CD4-positive, CD25-positive, alpha-beta regulatory T cell (primary cell): ENCODE measurements around the gene CENPT. TPM values are rescaled to one million over a fixed set of nuclear protein-coding genes. Genes with fewer than 3 reads are reported as not detected.
A peak's percentile ranks its signal among the peaks of the same experiment; 100 is the strongest.
"Not testable (repeated sequence)": the region's sequence is repeated elsewhere in the genome, so short reads cannot be mapped to it uniquely, and the experiment has no call there.

Experiments used
- ATAC-seq, 2 donors: fragments of 150-1000 bp; cut with Tn5 transposase; one replicate each; pipeline ENCODE4 v1.10.0; 2021; ENCODE audit warnings: low read depth in 2 of 2, moderate number of reproducible peaks in 2 of 2, moderate library complexity in 1 of 2
- DNase-seq, 3 donors: peaks; one replicate each; pipeline versions ENCODE4 v3.0.0 to v3.0.0-alpha.2; 2012 to 2022; ENCODE audit warnings: mixed read lengths in 1 of 3
- H3K27ac ChIP-seq: one replicate; pipeline ENCODE4 v1.7.0; 2013; ENCODE audit warnings: mild to moderate bottlenecking, low read length; ENCODE audit not compliant: insufficient read depth, poor library complexity, severe bottlenecking
- H3K27me3 ChIP-seq: one replicate; pipeline ENCODE4 v1.7.0; 2013; ENCODE audit warnings: low read length; ENCODE audit not compliant: control insufficient read depth, insufficient read depth
- H3K36me3 ChIP-seq: one replicate; pipeline ENCODE4 v1.7.0; 2013; ENCODE audit warnings: mild to moderate bottlenecking, low read length, moderate library complexity; ENCODE audit not compliant: control insufficient read depth, insufficient read depth
- H3K4me1 ChIP-seq: 2 replicates; pipeline ENCODE4 v1.7.0; 2013; ENCODE audit warnings: mild to moderate bottlenecking, low read length; ENCODE audit not compliant: insufficient read depth, control insufficient read depth, poor library complexity, severe bottlenecking
- H3K4me3 ChIP-seq: one replicate; pipeline ENCODE4 v1.7.0; 2013; ENCODE audit warnings: low read depth, mild to moderate bottlenecking, low read length, moderate library complexity
- H3K9me3 ChIP-seq, 2 experiments: 1 replicate in 1 of 2; 2 replicates in 1 of 2; pipeline ENCODE4 v1.7.0; 2013; ENCODE audit warnings: low read length in 2 of 2, mild to moderate bottlenecking in 1 of 2, moderate library complexity in 1 of 2; ENCODE audit not compliant: control insufficient read depth in 2 of 2
- H3K27ac Mint-ChIP-seq, 3 donors: one replicate each; pipeline ENCODE4 v1.8.0; 2020 to 2022; ENCODE audit warnings: mild to moderate bottlenecking in 3 of 3, mixed read lengths in 3 of 3, moderate library complexity in 2 of 3
- H3K27me3 Mint-ChIP-seq: one replicate; pipeline ENCODE4 v1.8.0; 2022; ENCODE audit warnings: mild to moderate bottlenecking, mixed read lengths
- H3K36me3 Mint-ChIP-seq: one replicate; pipeline ENCODE4 v1.8.0; 2020; ENCODE audit warnings: mixed read lengths
- H3K4me1 Mint-ChIP-seq, 4 donors: one replicate each; pipeline ENCODE4 v1.8.0; 2020 to 2022; ENCODE audit warnings: mixed read lengths in 4 of 4, mild to moderate bottlenecking in 1 of 4
- H3K4me3 Mint-ChIP-seq, 4 donors: one replicate each; pipeline ENCODE4 v1.8.0; 2020 to 2022; ENCODE audit warnings: mild to moderate bottlenecking in 4 of 4, mixed read lengths in 4 of 4, moderate library complexity in 3 of 4
- H3K9me3 Mint-ChIP-seq, 7 donors: one replicate each; pipeline ENCODE4 v1.8.0; 2020 to 2022; ENCODE audit warnings: mixed read lengths in 7 of 7, mild to moderate bottlenecking in 3 of 7, moderate library complexity in 2 of 7
- polyA plus RNA-seq, 4 donors: library from polyadenylated mRNA; unstranded; fragments of 300-500 nt; fragmentation: Illumina TruSeq; gene quantifications; one replicate each; pipeline ENCODE4 v1.2.3, GENCODE V29; 2021
- total RNA-seq: library from RNA; stranded (reverse); gene quantifications from one replicate; pipeline ENCODE4 v1.2.3, GENCODE V29; 2022

CENPT gene
- total and polyA plus RNA-seq, 5 donors from 2014 or later: 13.5 to 79.9 (median 15.2) TPM

- Histone ChIP-seq H3K36me3 (no peaks in the 10 kb centered on the region), H3K27ac (peak overlapping the region; percentile 97), H3K4me3 (peak overlapping the region; percentile 89), H3K9me3 (no peaks in the 10 kb centered on the region), H3K4me1 (peaks cover 55% of the 10 kb centered on the region), H3K27me3 (no peaks in the 10 kb centered on the region)
- Mint-ChIP-seq H3K27me3 (no peaks in the 10 kb centered on the region), H3K4me3 (peak overlapping the region; percentile 27 to 96 (median 92)), H3K27ac (peak overlapping the region in 1 of 3 donors; percentile 91), H3K9me3 (no peaks in the 10 kb centered on the region), H3K36me3 (no peaks in the 10 kb centered on the region), H3K4me1 (peaks cover 16 to 57% (median 35%) of the 10 kb centered on the region in 4 donors)
- ATAC-seq: no peak
- no peak for DNase-seq
Observed at GRCh38 chr16:67844497-67844896, 3.0 kb downstream of the CENPT start.

GRCh38 chr16:67843343-67843765 is 4.1 kb downstream of the CENPT start:
- no peak for ATAC-seq
- peak overlapping the region; percentile 88 to 98 (median 96) for H3K4me3 Mint-ChIP-seq
- H3K4me1 Mint-ChIP-seq: peaks cover 16 to 52% (median 32%) of the 10 kb centered on the region in 4 donors
- no peaks in the 10 kb centered on the region for H3K9me3 ChIP-seq
- H3K9me3 Mint-ChIP-seq: no peaks in the 10 kb centered on the region
- H3K27me3 ChIP-seq: no peaks in the 10 kb centered on the region
- peak overlapping the region; percentile 97 for H3K27ac ChIP-seq
- peak overlapping the region; percentile 89 for H3K4me3 ChIP-seq
- H3K4me1 ChIP-seq: peaks cover 54% of the 10 kb centered on the region
- no peaks in the 10 kb centered on the region for H3K36me3 Mint-ChIP-seq
- DNase-seq: peak in 1 of 3 donors; percentile 59
- H3K36me3 ChIP-seq: no peaks in the 10 kb centered on the region
- H3K27me3 Mint-ChIP-seq: no peaks in the 10 kb centered on the region
- peak overlapping the region; percentile 95 to 96 (median 95) for H3K27ac Mint-ChIP-seq

GRCh38 chr16:67842509-67843342 is 4.8 kb downstream of the CENPT start:
- DNase-seq (peak in 2 of 3 donors; percentile 77 to 83), ATAC-seq (peak; percentile 26 to 33)
- Histone ChIP-seq H3K9me3 (no peaks in the 10 kb centered on the region), H3K27me3 (no peaks in the 10 kb centered on the region), H3K4me3 (peak overlapping the region; percentile 89), H3K27ac (peak overlapping the region; percentile 97), H3K36me3 (no peaks in the 10 kb centered on the region), H3K4me1 (peaks cover 47% of the 10 kb centered on the region)
- Mint-ChIP-seq H3K27me3 (no peaks in the 10 kb centered on the region), H3K9me3 (no peaks in the 10 kb centered on the region), H3K27ac (peak overlapping the region; percentile 95 to 96 (median 95)), H3K36me3 (no peaks in the 10 kb centered on the region), H3K4me3 (peak overlapping the region; percentile 88 to 98 (median 96)), H3K4me1 (peaks cover 19 to 45% (median 29%) of the 10 kb centered on the region in 4 donors)

- Mint-ChIP-seq H3K36me3 (no peaks in the 10 kb centered on the region), H3K4me1 (peaks cover 18 to 42% (median 27%) of the 10 kb centered on the region in 4 donors), H3K27ac (peak within 1 kb of the TSS; percentile 95 to 98 (median 96)), H3K9me3 (no peaks in the 10 kb centered on the region), H3K4me3 (peak within 1 kb of the TSS; percentile 88 to 99 (median 96)), H3K27me3 (no peaks in the 10 kb centered on the region)
- H3K4me3 ChIP-seq: peak within 1 kb of the TSS; percentile 89
- H3K9me3 ChIP-seq: no peaks in the 10 kb centered on the region
- peak; percentile 58 to 62 for ATAC-seq
- H3K27me3 ChIP-seq: no peaks in the 10 kb centered on the region
- peak; percentile 89 to 97 (median 96) for DNase-seq
- H3K27ac ChIP-seq: peak within 1 kb of the TSS; percentile 97
- H3K36me3 ChIP-seq: no peaks in the 10 kb centered on the region
- H3K4me1 ChIP-seq: peaks cover 41% of the 10 kb centered on the region
Observed at GRCh38 chr16:67841816-67842508, 5.5 kb downstream of the CENPT start, which contains the start of gene THAP11. THAP11 (plus strand) TSS chr16:67842320; CDS start chr16:67842555, 235 bp downstream.

DNA sequence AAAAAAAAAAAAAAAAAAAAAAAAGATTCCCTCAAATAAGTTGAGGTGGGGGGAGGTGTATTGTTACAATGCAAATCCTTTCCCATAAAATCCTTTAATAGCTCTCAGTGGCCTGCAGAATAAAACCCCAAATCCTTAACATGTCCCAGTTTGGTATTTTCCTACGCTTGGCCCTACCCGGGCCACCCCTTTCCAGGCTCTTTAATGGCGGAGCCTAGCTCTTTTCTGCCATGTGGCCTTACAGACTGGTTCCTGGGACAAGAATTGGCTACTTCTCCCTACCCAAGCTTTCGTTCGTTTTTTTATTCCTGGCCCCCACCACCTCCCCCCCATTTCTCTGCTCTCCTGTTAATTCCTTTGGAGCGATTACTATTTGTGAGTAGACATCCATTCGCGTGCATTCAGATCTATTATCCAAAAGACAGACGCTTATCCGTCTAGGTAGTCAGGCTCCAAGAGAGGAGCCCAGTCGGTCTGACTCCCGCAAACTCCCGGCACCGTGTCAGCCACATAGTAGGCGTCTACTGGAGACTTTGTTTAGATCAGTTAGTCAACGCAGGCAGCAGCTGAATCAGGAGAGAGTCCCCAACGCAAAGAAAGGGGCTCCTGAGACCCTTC is 6.2 kb downstream of the CENPT start:
- H3K9me3 ChIP-seq: no peaks in the 10 kb centered on the region
- H3K36me3 ChIP-seq: no peaks in the 10 kb centered on the region
- H3K4me3 ChIP-seq: peak overlapping the region; percentile 72
- DNase-seq (no peak), ATAC-seq (no peak)
- Mint-ChIP-seq H3K27me3 (no peaks in the 10 kb centered on the region), H3K27ac (peak overlapping the region; percentile 93 to 98 (median 96)), H3K36me3 (no peaks in the 10 kb centered on the region), H3K4me3 (peak overlapping the region; percentile 88 to 99 (median 94)), H3K9me3 (no peaks in the 10 kb centered on the region), H3K4me1 (peaks cover 18 to 42% (median 27%) of the 10 kb centered on the region in 4 donors)
- peak overlapping the region; percentile 97 for H3K27ac ChIP-seq
- no peaks in the 10 kb centered on the region for H3K27me3 ChIP-seq
- peaks cover 40% of the 10 kb centered on the region for H3K4me1 ChIP-seq

GRCh38 chr16:67837811-67838210 is 9.7 kb downstream of the CENPT start:
- DNase-seq (no peak), ATAC-seq (no peak)
- Histone ChIP-seq H3K27me3 (no peaks in the 10 kb centered on the region), H3K4me1 (peaks cover 17% of the 10 kb centered on the region), H3K9me3 (no peaks in the 10 kb centered on the region), H3K36me3 (no peaks in the 10 kb centered on the region), H3K4me3 (no peak overlapping the region), H3K27ac (no peak overlapping the region)
- peak overlapping the region in 1 of 4 donors; percentile 36 for H3K4me3 Mint-ChIP-seq
- no peak overlapping the region for H3K27ac Mint-ChIP-seq
- H3K9me3 Mint-ChIP-seq: no peaks in the 10 kb centered on the region
- H3K4me1 Mint-ChIP-seq: peaks cover 8 to 22% (median 14%) of the 10 kb centered on the region in 4 donors
- no peaks in the 10 kb centered on the region for H3K36me3 Mint-ChIP-seq
- no peaks in the 10 kb centered on the region for H3K27me3 Mint-ChIP-seq

- peaks cover 6 to 24% (median 15%) of the 10 kb centered on the region in 4 donors for H3K4me1 Mint-ChIP-seq
- not testable (repeated sequence) for H3K9me3 Mint-ChIP-seq, H3K4me3 Mint-ChIP-seq, H3K36me3 ChIP-seq, H3K36me3 Mint-ChIP-seq, H3K9me3 ChIP-seq, H3K27ac ChIP-seq, H3K4me3 ChIP-seq, H3K27me3 Mint-ChIP-seq, H3K27me3 ChIP-seq, ATAC-seq, H3K27ac Mint-ChIP-seq, DNase-seq
- H3K4me1 ChIP-seq: peaks cover 21% of the 10 kb centered on the region
Observed at GRCh38 chr16:67837190-67837589, 10.3 kb downstream of the CENPT start.
